GM19452 (cell line): ENCODE results near the gene UTP14A.

ENCODE experiments used
- ATAC-seq: cut with Tn5 transposase; IDR thresholded peaks from one replicate; pipeline ENCODE4 v1.9.1; 2021; ENCODE audit not compliant: unreplicated experiment

UTP14A gene

GRCh38 chrX:129940721-129941120 lies 34.8 kb downstream of the UTP14A start:
- ATAC-seq = no peak

- ATAC-seq = no peak
Measured at GRCh38 chrX:129945131-129945530, 39.2 kb downstream of the UTP14A start.

GRCh38 chrX:129953334-129953648 lies 47.3 kb downstream of the UTP14A start:
- ATAC-seq = no peak

- ATAC-seq = no peak
Measured at GRCh38 chrX:129953881-129954280, 47.9 kb downstream of the UTP14A start.

- ATAC-seq = no peak
Measured at GRCh38 chrX:129954804-129955203, 48.8 kb downstream of the UTP14A start.

- no peak for ATAC-seq
Measured at GRCh38 chrX:129955682-129956081, 49.7 kb downstream of the UTP14A start.

GRCh38 chrX:129956145-129956544 lies 50.2 kb downstream of the UTP14A start:
- ATAC-seq = no peak

GRCh38 chrX:129956765-129957164 lies 50.8 kb downstream of the UTP14A start:
- ATAC-seq = no peak

GRCh38 chrX:129957241-129958082 lies 51.5 kb downstream of the UTP14A start:
- ATAC-seq = peak; percentile 65

GRCh38 chrX:129958083-129958465 lies 52.1 kb downstream of the UTP14A start:
- no peak for ATAC-seq

- ATAC-seq = no peak
Measured at GRCh38 chrX:129958814-129959492, 53.0 kb downstream of the UTP14A start.

- ATAC-seq = no peak
Measured at GRCh38 chrX:129959493-129959832, 53.5 kb downstream of the UTP14A start.

GRCh38 chrX:129961180-129962083 lies 55.5 kb downstream of the UTP14A start:
- peak; percentile 92 for ATAC-seq

- ATAC-seq = no peak
Measured at GRCh38 chrX:129963729-129964128, 57.8 kb downstream of the UTP14A start.

GRCh38 chrX:129965166-129965565 lies 59.2 kb downstream of the UTP14A start:
- ATAC-seq = no peak

GRCh38 chrX:129968968-129969367 lies 63.0 kb downstream of the UTP14A start:
- no peak for ATAC-seq

- ATAC-seq = no peak
Measured at GRCh38 chrX:129976441-129976840, 70.5 kb downstream of the UTP14A start.
